AG09309 (cell line): ENCODE measurements around the gene ADGRE2.

Experiments
- DNase-seq: peaks from one replicate; pipeline ENCODE4 v3.0.0-alpha.2; 2010; ENCODE audit warnings: low read depth
- H3K4me3 ChIP-seq: 2 replicates; pipeline ENCODE4 v1.5.1; 2011; ENCODE audit warnings: mild to moderate bottlenecking, low read depth, low read length, moderate library complexity; ENCODE audit not compliant: control insufficient read depth
- TF ChIP-seq, protein P1 (sequence below): IDR thresholded peaks from 2 replicates; pipeline ENCODE4 v1.5.1; 2011; ENCODE audit warnings: mild to moderate bottlenecking, low read depth, low read length, inconsistent platforms; ENCODE audit not compliant: insufficient read depth, control insufficient read depth; ENCODE audit errors: missing control alignments

The ADGRE2 gene

DNA sequence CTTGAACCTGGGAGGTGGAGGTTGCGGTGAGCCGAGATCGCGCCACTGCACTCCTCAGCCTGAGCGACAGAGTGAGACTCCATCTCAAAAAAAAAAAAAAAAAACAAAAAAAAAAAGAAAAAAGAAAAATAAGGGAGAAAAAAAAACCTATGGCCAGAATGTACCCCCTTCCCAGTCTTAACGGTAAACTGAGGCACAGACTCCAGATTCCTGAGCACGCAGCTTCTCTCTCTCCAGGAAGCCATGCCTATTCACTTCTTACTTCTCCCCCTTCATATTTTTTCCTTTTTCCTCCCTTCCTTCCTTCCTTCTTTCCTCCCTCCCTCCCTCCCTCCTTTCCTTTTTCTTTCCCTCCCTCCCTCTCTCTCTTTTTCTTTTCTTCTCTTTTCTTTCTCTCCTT, 5.4 kb downstream of the ADGRE2 start:
- TF ChIP-seq, protein P1, sequence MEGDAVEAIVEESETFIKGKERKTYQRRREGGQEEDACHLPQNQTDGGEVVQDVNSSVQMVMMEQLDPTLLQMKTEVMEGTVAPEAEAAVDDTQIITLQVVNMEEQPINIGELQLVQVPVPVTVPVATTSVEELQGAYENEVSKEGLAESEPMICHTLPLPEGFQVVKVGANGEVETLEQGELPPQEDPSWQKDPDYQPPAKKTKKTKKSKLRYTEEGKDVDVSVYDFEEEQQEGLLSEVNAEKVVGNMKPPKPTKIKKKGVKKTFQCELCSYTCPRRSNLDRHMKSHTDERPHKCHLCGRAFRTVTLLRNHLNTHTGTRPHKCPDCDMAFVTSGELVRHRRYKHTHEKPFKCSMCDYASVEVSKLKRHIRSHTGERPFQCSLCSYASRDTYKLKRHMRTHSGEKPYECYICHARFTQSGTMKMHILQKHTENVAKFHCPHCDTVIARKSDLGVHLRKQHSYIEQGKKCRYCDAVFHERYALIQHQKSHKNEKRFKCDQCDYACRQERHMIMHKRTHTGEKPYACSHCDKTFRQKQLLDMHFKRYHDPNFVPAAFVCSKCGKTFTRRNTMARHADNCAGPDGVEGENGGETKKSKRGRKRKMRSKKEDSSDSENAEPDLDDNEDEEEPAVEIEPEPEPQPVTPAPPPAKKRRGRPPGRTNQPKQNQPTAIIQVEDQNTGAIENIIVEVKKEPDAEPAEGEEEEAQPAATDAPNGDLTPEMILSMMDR, result no peak
- no peak for DNase-seq
- H3K4me3 ChIP-seq, result no peak overlapping the region

DNA sequence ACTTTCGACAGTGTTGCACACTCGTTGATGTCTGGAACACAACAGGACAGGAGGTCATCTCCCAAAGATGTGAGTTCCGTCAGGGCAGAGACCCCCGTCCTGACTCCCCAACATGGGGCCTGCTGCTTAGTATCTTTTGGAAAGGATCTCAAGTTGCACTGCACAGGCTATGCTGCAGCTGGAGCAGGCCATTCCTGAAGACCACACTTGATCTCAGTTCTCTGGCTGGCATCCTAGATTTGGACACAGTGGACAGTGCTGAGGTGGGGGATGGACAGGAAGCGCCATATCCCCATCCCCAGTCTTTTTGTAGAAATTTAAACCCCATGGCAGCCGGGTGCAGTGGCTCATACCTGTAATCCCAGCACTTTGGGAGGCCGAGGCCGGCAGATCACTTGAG, 5.9 kb downstream of the ADGRE2 start:
- TF ChIP-seq, protein P1, result no peak

GRCh38 chr19:14770944-14771839, 7.2 kb downstream of the ADGRE2 start:
- TF ChIP-seq, protein P1, result no peak
- H3K4me3 ChIP-seq, result no peak overlapping the region
- DNase-seq, result no peak

More for the DNA sequence above, 5.9 kb downstream of the ADGRE2 start:
- no peak for DNase-seq
- H3K4me3 ChIP-seq, result no peak overlapping the region

GRCh38 chr19:14770136-14770535, 8.2 kb downstream of the ADGRE2 start:
- DNase-seq, result no peak
- TF ChIP-seq, protein P1, result no peak
- H3K4me3 ChIP-seq, result no peak overlapping the region

GRCh38 chr19:14769201-14769600, 9.2 kb downstream of the ADGRE2 start:
- no peak overlapping the region for H3K4me3 ChIP-seq
- TF ChIP-seq, protein P1, result no peak
- DNase-seq, result no peak

DNA sequence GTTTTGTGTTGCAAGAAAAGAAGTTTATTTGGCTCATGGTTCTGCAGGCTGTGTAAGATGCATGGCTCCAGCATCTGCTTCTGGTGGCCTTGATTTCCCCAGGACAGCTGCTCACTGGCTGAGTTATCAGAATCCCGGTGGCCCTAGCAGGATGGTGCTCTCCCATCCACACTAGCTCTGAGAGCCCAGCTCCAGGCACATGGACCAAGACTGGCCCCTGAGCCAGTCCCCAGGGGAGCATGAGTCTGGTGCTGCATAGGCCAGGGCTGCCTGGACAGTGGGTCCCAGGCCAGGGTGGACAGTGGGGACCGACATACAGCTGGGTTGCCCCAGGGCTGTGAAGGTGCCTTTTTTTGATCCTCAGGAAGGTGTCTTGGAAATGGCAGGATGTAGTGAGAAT, 10.4 kb downstream of the ADGRE2 start:
- no peak overlapping the region for H3K4me3 ChIP-seq
- TF ChIP-seq, protein P1, result no peak
- DNase-seq, result no peak
